GM18505 (cell line): ENCODE data around the gene IL17RB.

Experiments
- ATAC-seq: cut with Tn5 transposase; IDR thresholded peaks from one replicate; pipeline ENCODE4 v1.9.1; 2021; ENCODE audit not compliant: unreplicated experiment
- POLR2A ChIP-seq: IDR thresholded peaks from 4 replicates; pipeline ENCODE4 v1.6.1; 2011; ENCODE audit warnings: borderline replicate concordance; ENCODE audit not compliant: insufficient read depth, insufficient read length; ENCODE audit errors: extremely low read depth

Gene IL17RB

DNA sequence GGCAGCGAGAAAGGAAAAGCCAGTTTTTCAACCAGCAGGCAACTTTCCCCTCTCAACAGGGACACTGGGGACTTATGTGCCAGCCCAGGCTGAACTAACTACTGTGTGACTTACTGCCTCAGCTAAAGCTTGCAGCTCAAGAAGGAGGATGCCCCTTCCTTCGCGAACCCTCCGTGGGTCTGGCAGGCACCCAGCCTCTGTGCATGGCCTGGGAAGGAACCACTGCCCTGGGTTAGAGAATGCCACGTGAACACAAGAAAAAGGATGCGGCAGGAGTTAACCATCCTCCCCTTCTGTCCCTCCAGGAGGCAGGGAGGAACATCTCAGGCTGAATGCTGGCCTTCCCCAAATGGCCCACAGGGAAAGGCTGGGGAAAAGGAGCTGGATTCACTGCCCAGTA, 29.2 kb upstream of the IL17RB start:
- no peak for TF ChIP-seq POLR2A
- ATAC-seq, result no peak

DNA sequence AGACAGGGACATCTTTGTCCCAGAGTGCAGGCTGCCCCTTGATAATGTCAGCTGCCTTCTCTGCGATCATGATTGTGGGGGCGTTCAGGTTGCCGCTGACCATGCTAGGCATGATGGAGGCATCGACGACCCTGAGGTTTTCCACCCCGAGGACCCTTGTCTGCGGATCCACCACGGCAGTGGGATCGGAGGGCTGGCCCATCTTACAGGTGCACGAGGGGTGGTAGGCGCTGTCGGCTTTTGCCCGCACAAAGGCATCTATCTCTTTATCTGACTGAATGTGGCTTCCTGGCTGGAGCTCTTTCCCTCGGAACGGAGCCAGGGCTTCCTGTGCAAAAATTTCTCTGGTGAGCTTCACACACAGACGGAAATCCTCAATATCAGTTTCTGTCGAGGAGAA, 28.6 kb upstream of the IL17RB start:
- no peak for TF ChIP-seq POLR2A
- no peak for ATAC-seq

DNA sequence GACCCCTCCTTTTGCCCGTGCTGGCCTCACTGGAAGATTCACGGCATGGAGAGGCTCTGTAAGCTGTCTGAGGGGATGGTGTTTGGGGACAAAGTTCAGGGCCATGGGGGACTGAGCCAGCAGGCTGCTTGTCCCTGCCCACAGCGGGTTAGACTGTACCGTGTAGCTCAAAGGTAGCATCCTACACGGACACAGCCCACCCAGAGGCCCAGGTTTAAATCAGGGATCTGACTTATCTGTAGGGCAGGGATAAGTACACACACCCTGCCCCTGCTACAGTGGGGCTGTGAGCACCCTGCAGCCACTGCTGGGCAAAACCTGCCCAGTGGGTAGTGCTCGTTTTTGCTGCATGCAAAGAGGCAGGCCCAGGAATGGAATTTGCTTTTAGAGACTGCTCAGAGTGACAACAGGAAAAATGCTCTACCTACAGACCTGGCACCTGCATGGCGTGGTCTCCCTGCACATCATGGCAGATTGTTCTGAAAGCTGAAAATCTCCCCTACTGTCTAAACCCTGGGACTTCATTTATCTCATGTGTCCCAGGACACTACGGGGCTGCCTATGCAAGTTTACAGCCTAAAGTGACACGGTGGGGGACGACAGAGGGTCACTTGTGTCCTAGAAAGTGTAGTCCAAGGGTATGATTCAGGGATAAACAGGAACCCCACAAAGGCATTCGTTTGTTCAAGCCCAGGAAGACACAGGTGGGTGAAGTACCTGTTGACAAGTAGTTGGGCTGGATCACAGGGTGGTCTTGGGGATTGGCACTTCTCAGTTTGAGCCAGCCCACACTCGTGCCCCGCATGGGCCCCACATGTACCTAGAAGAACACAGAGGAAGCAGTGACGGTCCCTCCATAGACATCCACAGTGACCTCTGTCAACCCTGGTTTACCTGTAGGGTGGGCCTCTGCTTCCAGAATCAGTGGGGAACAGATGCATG, 27.9 kb upstream of the IL17RB start:
- TF ChIP-seq POLR2A, result no peak
- no peak for ATAC-seq

DNA sequence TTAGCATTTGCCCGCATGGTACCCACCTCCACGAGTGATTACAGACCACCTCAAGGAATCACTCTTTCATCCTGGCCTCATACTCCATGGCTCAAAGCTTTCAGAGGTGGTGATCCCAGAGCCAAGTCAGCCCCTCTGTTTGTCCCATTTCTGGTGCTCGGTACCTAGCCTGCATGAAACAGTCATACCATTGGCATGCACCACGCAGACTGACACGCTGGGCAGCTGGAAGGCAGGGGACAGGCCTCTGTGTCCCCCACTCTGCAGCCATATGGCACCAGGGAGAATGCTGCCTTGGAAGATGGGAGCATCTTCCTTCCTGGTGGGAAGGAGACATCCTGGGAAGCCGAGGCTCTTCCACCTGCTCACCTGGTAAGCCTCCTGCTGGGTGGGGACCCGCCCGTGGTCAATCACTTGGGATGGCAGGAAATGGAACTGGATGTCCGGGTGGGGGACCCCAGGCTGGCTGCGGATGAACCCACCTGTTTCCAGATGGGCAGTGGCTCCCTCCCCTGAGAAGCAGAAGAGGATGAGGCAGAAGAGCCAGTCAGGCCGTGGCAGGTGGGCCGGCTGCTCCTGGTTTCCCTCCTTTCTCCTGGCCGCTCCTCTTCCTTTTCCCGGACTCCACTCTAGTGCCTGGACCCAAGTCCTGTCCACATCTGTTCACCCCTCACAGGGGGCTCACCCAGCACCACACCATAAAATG, 27.1 kb upstream of the IL17RB start:
- ATAC-seq, result no peak
- TF ChIP-seq POLR2A, result no peak

DNA sequence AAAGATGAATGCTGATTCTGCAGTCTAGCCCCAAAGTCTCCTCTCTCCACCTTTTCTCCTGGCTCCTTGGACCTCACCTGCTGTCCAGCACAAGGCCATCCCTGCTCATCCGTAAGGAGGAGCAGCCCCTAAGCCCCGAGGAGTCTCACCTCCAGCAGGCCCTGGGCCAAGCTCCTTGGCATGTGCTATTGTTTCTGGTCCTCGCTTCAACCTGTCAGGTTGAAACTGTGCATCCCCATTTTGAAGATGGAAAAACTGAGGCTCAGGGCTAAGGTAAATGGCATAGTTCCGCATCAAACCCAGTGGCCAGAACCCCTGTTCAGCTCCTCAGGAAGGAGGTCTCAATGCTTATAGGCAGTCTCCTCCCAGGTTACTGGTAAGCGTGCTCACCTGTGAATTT, 26.3 kb upstream of the IL17RB start:
- TF ChIP-seq POLR2A, result no peak
- no peak for ATAC-seq

DNA sequence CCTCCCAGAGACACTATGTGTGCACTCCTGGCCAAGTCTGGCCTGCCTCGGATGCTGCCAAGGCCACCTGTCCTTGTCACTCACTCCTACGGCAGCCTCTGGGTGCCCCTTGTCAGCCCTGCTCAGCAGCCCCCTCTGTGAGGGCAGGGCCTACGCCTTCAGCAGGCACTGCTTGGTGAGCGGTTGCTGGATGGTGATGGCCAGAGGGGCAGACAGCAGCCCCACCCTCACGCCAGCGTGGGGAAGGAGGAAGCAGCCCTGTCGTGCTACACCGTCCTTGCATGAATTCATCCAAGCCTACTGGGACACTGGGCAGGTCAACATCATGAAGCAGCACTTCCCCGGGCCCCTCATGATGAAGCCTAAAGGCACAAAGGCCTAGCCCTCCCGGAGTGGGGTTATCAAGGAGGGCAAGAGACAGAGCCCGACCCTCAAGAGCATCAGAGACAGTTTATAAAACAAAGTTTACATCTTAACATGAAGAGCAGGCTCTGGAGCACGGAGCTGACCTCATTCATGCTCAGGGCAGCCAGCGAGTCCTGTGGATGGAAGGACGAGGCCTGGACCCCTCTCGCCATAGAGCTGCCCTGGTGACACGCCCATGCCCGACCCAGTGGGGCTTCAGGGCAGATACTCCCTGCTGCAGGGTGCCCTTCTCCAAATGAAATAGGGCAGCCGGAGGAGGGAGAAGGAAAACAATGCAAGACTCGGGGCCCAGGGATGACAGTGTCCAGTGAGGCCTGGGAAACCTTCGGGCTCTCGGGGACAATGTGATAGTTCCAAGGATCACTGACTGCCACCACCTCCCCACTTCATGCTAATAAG, 25.4 kb upstream of the IL17RB start:
- TF ChIP-seq POLR2A, result no peak
- no peak for ATAC-seq

DNA sequence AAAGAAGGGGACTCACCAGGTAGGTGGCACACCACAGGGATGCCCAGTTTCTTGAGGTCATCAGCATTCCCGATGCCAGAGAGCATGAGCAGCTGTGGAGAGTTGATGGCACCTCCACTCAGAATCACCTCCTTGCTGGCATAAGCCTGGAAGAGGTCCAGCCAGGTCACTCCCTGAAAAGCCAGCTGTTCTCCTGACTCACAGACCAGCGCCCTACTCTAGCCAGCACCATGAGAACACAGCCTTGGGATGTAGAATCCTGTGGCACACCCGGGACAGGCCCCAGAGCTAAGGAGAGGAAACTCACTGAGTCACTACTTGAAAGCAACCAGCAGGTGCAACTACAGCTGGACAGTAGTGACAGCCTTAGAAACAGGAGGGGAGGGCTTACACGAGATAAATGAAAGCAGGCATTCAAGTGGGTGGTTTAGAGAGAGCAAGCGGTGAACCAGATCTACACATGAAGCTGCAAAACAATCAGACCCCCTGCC, 24.7 kb upstream of the IL17RB start:
- no peak for TF ChIP-seq POLR2A
- ATAC-seq, result no peak

DNA sequence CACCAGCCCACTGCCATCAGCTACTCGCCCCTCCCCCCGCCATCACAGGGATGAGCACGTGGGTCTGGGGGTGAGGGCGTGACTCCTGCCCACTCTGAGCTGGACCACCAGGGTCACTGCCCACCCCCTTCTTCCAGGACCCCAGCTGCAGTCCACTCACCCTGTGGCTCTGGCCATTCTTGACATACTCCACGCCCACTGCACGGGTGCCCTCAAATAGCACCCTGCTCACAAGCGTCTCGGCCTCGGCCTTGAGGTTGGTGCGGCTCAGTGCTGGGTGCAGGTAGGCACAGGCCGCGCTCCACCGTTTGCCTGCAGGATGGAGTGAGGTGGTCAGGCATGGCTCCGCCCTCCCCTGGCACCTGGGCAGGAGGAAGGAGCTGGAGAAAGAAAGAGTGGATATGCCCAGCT, 24.0 kb upstream of the IL17RB start:
- no peak for TF ChIP-seq POLR2A
- ATAC-seq, result no peak

DNA sequence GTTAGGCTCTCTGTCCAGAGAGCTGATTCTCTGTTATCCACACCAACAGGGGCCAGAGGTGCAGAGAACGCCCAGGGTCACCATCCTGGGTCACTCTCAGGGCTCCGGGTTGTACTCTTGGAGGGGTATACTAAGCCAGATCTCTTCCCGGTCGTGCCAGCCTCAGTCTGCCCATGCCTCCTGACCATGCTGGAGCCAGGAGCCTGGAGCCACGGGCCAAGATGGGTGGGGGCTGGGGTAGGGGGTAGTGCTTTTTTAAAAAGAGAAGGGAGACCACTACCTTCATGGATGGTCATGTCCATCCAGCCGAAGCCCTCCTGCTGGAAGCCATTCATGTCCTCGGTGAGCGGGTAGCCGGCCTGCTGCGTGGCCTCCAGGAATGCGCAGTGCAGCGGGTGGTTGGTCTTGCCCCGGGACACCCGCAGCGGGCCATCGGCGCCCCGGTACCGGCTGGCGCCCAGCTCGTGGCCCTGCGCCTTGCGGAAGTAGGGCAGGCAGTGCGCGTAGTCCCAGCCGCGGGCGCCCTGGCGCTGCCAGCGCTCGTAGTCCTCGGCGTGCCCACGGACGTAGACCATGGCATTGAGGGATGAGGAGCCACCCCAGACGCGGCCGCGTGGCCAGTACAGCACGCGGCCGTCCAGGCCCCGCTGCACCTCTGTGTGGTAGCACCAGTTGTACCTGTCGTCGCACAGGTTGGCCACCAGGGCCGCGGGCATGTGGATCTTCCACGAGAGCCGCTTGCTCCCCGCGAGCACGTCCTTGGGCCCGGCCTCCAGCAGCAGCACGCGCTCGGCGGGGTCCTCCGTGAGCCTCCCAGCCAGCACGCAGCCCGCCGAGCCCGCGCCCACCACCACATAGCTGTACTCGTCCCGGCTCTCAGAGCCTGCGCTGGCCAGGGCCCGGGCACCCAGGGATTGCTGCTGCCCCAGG, 23.1 kb upstream of the IL17RB start:
- TF ChIP-seq POLR2A, result no peak
- no peak for ATAC-seq

DNA sequence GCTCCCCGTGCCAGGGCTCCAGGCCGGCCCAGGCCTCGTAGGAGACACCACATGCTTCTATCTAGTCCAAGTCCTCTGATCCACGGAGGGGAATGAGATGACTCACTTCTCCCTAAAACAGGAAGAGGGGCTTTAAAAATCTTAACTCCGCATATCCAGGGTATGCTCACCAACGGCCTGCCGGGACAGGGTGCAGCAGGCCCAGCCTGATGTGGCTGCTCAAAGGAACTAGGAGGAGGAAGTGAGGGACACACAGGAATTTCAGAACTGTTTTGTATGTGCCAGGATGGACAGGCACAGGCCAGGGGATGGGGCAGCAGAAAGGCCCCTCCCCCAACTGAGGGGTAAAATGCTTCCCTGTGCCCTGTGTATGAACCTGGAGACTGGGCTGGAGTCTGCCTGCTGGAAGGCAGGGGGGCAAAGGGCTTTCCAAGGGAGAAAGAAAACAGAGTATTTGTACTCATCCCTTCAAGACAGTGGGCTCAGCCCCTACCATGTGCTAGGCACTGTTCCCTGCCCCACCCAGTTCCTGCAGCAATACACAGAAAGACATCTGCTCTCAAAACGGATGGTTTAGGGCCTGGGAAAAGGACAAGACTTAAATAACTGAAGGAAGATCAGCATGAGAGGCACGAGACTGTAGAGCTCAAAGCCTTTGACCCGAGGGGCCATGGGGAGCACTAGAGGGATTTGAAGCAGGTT, 22.3 kb upstream of the IL17RB start:
- no peak for ATAC-seq

DNA sequence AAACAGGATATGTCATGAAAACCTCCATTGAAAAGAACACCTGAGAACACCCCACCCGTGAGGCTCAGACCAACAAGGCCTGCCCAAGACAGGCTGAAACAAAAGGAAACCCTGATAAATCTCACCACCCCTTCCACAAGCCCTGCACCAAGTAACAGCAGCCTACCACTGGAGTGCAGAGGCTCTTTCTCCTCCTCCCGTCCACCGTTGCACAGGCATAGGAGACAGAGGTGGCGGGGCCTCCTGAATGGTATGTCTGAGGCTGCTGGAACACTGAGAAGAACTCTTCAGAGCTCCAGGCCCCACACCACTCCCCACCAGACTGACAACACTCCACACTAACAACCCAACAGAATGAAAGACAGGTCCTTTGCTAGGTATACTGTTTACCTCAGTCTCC, 21.6 kb upstream of the IL17RB start:
- no peak for TF ChIP-seq POLR2A
- no peak for ATAC-seq

More for the DNA sequence above, 22.3 kb upstream of the IL17RB start:
- no peak for TF ChIP-seq POLR2A

DNA sequence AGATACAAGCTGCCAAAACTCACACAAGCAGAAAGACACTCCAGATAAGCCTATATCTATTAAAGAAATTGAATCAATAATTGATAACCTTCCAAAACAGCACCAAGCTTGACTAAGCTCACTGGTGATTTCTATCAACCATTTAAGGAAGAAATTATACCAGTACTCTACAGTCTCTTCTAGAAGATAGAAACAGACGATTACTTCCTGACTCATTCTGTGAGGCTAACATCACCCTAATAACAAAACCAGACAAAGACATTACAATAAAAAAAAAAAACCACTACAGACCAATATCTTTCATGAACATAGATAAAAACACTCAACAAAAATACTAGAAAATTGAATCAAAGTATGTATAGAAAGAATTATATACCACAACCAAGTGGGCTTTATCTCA, 20.3 kb upstream of the IL17RB start:
- no peak for ATAC-seq

More for the DNA sequence above, 20.3 kb upstream of the IL17RB start:
- TF ChIP-seq POLR2A, result no peak
